NCI-H345 (cell line): ENCODE measurements around the gene SAV1.
"Not testable (repeated sequence)": the region's sequence is repeated elsewhere in the genome, so short reads cannot be mapped to it uniquely, and the experiment has no call there.

ENCODE experiments used
- DNase-seq: peaks from one replicate; lab custom pipeline; 2025; lab: John Stamatoyannopoulos, UW

The SAV1 gene

DNA sequence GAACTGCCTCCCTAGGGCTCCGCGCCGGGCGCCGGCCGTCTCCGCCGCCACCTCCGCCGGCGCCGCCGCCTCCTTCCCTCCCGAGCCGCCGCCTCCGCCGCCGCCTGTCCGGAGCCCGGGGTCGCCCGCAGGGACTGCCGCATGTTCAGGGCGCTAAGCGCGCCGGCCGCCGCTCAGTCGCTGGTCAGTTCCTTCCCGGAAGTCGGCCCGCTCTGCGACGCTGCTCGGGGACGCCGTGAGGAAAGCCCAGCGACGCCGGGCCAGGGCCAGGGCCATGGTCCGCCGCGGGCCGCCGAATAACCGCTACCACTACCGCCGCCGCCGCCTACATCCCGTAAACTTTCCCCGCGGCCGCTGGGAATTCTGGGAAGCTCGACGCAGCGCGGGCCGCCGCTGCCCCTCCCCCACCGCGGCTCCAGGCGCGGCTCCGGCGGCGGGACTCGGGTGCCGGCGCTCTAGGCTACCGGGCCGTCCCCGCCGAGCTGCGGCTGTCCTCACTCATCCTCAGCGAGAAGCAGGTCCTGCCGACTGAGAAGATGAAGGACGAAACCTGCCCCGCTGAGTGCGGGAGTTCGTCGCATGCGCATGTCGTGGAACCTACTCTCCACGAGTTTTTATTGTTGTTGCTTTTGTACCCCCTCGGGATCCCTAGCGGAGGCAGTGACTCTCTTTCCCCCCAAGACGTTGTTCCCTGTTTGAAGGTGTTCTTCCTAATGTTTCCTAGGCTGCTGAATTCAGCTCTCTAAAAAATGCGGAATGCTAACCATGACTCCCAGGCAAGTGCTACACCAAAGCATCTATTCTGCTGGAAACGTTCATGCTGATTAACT, at the start of gene SAV1:
Gene SAV1, minus strand, starts transcription at position 311 of the 830 bp plus-strand sequence. CDS start 339 bp downstream, outside the sequence.
- peak; percentile 86 for DNase-seq

DNA sequence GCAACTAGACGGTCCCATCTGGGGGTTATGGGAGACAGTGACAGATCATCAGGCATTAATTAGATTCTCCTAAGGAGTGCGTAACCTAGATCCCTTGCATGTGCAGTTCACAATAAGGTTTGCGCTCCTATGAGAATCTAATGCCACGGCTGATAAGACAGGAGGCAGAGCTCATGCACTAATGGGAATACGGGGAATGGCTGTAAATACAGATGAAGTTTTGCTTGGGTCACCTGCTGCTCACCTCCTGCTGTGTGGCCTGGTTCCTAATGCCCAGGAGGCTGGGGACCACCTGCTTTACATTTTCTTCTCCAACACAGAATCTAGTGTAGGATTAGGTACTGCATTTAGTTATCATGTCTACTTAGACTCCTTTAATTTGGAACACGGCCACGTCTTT, 49.7 kb upstream of the SAV1 start:
- no peak for DNase-seq

DNA sequence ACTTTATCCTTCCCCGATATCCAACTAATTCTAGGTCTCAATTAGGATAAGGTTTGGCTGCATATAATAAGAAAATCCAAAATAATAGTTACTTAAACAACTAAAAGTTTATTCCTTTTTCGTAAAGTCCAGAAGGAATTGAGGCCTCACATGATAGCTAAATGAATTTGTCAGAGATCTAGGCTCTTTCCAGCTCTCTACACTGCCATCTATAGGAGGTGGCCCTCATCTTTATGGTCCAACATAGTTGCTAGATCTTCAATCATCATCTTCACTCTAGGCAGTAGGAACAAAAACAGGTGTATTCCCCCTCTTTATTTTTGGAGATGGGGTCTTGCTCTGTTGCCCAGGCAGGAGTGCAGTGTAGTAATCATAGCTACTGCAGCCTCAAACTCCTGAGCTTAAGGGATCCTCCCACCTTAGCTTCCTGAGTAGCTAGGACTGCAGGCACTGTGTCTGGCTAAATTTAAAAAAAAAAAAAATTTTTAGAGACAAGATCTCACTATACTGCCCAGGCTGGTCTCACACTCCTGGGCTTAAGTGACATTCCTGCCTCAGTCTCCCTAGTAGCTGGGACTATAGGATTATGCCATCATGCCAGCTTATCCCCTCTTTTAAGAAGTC, 46.5 kb upstream of the SAV1 start:
- DNase-seq, result no peak

DNA sequence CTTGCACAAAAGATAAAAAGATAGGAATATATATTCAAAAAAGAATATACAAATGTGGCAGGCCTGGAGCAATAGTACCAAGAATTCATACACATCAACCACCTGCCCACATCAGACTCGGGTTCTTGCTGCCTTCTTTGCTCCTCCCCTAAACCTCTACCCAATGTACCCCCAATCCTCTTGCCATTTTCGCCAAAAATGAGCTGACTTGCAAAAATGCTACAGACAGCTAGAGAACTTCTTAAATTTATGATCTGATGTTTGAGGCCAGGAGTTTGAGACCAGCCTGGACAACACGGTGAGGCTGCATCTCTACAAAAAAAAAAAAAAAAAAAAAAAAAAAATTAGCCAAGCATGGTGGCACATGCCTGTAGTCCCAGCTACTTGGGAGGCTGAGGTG, 42.9 kb upstream of the SAV1 start:
- DNase-seq, result no peak

DNA sequence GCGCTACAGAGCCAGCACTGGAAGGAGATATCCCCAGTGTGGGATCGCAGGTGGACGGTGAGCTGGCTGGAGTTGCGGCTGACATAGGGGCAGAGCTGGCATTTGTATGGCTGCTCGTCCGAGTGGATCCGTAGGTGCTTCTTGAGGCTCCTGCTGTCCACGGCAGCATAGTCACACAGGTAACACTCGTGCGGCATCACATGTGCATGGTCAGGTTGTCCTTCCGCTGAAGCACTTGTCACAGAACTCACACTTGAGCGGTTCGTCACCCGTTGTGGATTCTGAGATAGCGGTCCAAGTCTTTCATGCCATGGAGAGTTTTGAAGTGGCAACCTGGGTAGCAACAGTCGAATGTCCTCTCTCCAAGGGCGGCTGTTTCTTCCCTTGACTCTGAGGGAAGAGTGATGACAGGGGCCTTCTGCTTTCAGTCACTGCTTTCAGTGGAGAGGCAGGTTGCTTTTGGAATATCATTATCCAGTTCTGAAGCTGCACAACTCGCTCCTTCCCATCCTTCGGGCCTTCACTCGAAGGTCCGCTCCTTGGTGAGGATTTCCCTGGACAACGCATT, 37.0 kb upstream of the SAV1 start:
- DNase-seq, result no peak

DNA sequence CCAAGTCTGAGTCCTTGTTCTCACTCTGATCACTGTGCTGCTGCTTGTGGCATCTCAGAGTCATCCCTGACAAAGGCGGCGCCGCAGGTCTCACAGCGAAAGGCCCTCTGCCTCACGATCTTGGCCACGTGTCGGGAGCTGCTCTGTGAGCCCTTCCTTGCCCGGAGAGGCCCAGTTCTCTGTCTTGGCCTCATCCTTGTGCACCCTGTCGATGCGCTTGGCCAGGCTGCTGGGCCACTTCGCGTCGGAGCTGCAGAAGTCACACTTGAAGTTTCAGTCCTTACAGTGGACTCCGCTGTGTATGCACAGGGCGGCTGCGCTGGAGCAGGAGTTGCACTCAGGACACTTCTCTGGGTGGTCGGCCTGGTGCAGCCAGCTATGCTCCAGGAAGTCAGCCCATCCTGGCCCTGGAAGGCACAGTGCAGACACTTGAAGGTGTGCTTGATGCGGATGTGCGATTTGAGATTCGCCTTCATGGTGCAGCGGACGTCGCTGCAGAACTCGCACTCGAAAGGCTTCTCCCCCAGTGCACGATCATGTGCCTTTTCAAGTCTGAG, 36.4 kb upstream of the SAV1 start:
- DNase-seq, result no peak

DNA sequence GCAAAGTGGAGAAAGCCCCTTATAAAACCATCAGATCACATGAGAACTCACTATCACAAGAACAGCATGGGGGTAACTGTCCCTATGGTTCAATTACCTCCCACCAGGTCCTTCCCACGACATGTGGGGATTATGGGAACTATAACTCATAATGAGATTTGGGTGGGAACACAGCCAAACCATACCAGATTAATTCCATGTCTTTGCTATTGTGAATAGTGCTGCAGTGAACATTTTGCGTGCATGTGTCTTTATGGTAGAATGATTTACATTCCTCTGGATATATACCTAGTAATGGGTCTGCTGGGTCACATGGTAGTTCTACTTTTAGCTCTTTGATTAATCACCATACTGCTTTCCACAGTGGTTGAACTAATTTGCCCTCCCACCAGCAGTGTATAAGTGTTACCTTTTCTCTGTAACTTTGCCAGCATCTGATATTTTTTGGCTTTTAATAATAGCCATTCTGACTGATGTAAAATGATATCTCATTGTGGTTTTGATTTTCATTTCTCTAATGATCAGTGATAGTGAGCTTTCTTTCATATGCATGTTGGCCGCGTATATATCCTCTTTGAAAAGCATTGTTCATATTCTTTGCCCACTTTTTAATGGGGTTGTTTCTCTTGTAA, 29.7 kb upstream of the SAV1 start:
- DNase-seq, result no peak

DNA sequence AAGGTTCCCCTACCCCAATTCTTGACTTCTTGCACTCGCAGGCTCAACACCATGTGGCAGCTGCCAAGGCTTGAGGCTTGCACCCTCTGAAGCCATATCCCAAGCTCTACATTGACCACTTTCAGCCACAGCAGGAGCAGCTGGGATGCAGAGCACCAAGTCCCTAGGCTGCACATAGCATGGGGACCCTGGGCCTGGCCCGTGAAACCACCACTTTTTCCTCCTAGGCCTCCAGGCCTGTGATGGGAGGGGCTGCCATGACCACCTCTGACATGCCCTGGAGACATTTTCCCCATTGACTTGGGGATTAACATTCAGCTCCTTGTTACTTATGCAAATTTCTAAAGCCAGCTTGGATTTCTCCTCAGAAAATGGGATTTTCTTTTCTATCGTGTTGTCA, 26.2 kb upstream of the SAV1 start:
- not testable (repeated sequence) for DNase-seq

DNA sequence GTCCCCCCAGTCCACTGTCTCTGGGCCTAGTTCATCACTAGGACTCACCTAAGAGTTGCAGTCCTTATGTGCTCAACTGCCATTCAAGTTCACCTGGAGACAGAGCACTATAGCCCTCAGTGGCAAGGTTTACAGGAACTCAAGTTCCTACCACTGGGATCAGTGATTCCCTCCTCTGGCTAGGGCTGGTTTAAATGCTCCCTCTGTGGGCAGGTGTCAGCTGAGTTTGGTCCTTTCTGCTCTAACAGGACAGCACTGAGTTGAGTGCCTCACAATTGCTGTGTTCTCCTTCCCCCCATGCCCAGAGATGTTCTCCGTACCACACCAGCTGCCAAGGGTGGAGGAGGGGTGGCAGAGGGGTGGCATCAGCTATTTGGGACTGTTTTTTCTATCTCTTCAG, 20.8 kb upstream of the SAV1 start:
- DNase-seq, result no peak

DNA sequence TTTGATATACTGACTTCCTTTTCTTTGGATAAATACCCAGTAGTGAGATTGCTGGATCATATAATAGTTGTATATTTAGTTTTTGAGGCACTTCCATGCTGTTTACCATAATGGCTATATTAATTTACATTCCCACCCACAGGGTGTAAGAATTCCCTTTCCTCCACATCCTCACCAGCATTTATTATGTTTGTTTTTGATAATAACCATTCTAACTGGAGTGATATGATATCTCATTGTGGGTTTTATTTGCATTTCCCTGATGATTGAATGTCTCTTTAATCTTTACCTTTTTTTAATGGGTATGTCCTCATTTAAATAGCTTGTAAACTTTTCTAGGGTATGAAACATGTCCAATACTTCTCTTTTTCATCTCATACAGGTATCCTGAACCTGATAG, 11.6 kb upstream of the SAV1 start:
- no peak for DNase-seq

DNA sequence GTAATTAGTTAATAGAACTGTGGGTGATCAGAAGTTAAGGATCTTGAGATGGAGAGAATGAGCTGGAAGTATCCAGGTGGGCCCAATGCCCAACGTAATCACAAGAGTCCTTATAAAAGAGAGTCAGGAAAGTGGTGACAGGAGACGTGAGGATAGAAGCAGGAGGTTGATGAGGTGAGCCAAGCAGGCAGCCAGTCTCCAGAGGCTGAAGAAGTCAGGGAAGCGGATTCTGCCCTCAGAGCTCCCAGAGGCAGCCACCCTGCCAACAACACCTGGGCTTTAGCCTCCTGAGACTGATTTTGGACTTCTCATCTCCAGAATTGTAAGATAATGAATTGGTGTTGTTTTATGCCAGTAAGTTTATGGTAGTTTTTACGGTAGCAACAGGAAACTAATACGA, 10.1 kb upstream of the SAV1 start:
- DNase-seq, result no peak

DNA sequence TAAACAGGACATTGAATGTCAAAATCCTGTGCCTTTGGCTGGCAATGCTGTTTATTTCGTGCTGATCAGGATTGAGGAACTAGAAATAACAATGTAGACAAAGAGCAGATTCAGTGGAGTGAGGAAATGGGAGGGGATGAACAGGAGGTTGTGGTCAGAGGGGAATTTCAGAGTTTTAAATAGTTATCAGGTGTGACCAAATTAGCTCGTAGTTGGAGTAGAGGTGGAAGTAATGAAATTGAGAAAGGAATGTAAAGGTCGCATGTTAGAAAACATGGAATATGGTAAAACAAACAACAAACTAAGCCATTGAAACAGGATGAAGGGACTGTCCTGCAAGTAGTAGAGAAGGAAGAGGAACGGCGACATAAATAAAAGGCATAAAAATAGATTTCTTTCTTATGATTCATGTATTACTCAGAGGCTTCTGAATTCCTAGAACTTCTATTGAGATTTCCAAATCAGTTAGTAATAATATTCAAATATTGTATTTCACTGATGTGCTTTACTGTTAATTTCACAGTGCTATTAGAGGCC, 9.5 kb upstream of the SAV1 start:
- no peak for DNase-seq

DNA sequence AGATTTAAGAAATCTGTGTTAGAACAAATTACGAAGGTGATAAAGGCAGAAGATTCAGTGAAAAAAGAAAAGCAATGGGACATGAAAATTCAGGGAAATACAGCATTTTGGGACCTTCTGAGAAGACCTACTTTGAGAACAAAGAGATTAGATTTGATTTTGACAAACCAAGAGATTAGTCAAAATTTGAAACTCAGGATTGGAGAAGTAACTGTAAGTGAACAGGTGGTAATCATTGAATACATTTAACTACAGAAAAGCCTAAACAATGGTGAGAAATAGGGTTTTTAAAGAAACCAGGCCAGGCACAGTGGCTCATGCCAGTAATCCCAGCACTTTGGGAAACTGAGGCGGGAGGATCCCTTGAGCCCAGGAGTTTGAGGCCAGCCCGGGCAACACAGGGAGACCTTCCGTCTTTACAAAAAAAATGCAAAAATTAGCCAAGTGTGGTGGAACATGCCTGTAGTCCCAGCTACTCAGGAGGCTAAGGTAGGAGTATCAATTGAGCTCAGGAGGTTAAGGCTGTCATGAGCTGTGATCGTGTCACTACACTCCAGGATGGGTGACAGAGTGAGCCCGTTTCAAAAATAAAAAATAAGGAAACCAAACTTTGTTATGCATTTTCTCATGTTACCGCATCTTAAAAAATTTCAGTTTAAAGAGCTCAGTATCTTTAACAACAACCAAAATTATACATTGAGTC, 8.9 kb upstream of the SAV1 start:
- no peak for DNase-seq

DNA sequence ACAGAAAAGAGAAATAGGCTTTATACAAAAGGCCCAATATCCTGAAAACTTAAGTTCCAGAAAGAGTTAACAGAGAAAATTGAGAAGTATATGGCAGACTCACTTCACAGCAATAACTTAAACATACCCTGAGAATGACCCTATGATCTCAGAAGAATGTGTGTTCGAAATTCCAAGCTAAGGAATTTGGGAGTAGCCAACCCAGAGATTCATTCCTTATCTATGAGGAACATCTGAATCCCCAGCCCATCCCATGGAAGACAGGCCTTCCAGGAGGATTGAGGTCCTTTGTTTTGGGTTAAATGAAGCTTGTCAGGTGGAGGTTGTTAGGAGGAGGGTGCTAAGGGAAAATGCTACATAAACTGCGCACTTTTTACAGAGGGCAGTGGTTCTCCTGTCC, 7.5 kb upstream of the SAV1 start:
- no peak for DNase-seq

DNA sequence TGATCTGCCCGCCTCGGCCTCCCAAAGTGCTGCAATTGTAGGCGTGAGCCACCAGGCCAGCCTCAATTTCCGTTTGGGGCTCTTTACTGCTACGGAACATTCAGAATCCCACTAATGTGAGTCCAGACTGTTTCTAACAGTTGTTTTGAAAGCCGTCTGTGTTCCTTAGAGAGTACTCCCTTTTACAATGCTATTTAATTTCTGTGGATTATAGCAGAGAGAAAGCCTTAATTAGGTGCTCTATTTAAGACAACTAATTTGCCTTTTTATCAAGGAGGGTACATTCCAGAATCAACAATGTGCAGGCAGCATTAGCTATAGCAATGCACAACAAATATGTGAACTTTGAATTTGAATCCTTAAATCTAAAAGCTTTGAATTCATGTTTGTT, 2.8 kb upstream of the SAV1 start:
- no peak for DNase-seq

DNA sequence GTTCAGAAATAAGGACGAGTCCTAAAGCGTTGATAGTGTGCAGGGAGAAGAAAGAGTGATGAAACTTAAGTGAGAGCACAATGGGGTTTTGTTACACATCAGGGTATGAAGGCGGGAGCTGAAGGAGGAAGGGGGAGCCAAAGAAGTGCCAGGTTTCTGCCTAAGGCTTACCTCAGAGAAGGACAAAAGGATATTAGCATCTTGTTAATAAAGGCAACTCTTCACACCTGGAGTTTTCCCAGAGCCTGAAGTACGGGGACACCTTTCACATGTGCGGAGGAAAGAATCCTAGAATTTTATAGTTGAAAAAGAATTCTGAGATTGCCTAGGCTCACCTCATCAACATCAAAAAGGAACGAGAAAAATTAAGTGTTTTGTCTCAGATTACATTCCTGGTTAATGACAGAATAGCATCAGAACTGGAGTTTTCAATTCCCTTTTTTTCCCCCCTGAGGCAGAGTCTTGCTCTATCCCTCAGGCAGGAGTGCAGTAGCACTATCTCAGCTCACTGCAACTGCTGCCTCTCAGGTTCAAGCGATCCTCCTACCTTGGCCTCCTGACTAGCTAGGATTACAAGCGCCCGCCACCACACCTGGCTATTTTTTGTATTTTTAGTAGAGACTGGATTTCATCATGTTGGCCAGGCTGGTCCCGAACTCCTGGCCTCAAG, 2.2 kb upstream of the SAV1 start:
- DNase-seq, result no peak

DNA sequence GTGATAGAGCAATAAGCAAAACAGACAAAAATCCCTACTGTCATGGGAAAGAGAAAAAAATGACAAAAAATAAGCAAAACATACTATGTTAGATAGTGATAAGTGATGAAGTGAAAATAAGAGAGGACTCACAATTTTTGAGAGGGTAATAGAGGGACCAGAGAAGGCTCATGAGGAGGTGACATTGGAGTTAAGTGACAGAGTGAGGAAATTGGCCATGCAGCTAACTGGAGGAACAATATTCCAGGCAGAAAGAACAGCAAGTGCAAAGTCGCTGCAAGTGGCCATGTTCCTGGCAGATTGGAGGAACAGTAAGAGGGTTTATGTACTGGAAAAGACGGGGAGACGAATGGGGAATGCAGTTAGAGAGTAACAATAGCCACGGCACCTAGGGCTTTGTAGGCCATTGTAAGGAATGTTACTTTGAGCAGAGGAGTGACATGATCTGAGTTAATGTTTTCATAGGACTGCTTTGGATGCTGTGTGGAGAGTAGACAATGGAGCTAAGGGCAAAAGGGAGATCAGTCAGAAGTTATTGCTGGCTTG, 1.4 kb upstream of the SAV1 start:
- no peak for DNase-seq

DNA sequence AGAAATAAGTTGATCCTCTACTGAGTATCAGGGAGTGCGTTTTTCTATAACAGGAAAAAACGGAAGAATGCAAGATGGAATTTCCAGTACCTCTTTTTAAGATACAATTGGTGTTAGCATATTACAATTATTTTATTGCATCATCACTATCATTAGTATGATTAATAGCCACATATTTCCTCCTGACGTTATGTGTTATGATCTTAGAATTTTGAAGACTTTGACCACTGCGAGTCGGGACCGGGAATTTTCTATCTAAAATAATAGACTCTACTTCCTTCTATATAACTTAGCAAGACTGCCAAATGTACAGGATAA, 679 bp upstream of the SAV1 start:
- DNase-seq, result no peak

DNA sequence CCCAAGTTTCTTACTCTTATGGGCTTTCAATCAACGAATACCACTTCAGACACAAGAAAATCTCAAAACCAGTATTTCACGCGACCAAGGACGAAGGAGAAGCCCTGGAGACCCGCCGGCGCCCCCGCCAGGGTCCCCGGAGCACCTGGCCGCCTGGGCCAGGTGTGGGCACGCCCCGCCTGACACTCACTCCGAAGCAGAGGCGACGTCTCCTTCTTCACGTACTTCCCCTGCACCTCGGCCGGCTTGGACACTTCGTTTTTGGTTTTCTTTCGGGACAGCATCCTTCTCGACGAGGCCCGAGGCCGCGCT, 466 bp downstream of the SAV1 start:
- peak; percentile 33 for DNase-seq

DNA sequence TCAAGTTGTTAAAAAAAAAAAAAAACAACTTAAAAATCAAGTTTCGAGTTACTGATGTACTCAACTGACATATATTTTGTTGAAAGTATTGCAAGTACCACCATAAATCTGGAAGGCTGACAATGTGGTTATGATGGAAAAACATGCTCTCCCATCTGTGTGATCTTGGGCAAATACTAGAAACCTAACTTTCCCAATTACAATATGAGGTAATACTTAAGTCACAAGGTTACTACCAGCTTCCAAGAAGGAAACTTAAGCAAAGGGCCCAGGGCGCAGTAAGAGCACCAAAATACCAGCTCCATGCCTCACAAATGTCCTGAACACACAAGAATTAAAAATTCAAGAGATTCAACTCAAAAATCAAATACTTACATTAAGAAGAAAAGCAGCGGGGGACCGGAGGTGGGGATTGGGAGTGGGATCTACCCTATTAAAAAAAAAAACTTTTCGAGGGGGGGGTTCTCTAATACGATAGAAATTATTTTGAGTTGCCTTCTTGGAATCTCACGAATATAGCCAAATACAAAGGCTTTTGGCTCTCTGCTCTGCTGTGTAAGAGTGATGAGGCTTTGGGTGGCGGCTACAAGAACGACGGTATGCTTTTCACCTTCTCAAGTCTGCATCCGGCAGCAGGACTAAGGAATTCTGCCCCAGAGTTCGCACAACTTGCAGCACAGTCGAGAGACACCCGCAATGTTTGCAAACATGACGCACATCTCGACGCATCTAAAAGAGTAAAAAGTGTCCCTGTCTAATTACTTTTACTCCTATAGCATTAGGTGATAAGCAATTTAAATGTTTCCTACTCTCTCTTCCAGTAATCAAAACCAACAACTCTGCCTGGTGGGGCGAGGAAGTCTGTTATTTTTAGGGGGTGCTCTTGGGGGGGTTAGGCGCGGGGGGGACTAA, 1.1 kb downstream of the SAV1 start:
- peak; percentile 19 for DNase-seq
